LNCAP (cell line): ENCODE measurements around the gene SOS2.

ENCODE experiments used
- CTCF ChIP-seq: fragments of 450-650 bp; IDR thresholded peaks from 2 replicates; pipeline ENCODE4 v1.5.1; 2017; ENCODE audit warnings: mild to moderate bottlenecking

SOS2 gene

GRCh38 chr14:50084666-50085065, 146.7 kb downstream of the SOS2 start:
- no peak for TF ChIP-seq CTCF

- no peak for TF ChIP-seq CTCF
Observed at GRCh38 chr14:50083467-50084337, 147.7 kb downstream of the SOS2 start.

DNA sequence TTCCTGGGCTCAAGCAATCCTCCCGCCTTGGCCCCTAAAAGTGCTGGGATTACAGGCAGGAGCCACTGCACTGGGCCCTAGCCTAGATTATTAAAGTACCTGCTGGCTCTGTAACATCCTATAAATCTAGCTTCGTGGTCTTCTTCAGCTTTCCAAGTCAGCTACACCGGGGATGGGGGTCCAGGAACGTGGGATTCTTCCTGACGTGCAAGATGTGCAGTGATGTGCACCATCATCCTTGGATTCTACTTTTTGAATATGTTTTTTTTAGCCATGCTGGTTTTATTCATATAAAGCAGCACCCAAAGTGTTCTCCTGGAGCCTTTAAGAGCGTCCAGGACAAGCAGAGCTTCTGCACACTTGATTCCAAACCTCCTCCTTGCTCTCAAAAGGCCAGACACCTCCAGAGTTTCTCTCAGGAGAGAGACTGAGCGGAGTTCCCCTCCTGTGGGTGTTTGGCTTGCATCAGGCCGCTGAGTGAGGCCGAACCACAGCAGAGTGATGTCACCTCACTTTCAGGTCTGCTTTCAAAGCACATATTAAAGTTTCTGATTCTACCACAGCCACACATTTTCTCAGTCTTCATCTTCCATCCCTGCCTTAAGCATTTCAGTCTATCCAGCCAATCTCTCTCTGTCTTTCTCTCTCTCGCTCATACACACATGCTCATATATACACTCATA, 148.5 kb downstream of the SOS2 start:
- TF ChIP-seq CTCF: no peak

DNA sequence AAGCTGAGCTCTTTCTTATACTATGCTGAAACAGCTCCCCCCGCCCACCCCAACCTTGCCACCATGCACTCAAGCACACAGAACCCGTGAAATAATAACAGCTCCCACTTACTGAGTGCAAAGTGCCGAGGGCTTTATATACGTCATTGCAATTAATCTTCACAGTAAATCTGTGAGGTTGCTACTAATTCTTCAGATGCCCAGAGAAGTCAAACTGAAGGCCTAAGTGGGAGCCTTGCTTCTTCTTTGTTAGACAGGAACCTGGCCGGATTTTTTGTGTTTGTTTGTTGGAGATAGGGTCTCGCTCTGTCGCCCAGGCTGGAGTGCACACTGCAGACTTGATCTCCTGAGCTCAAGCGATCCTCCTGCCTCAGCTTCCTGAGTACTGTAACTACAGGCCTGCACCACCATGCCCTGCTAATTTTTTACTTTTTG, 149.1 kb downstream of the SOS2 start:
- no peak for TF ChIP-seq CTCF

- no peak for TF ChIP-seq CTCF
Observed at GRCh38 chr14:50072395-50072794, 159.0 kb downstream of the SOS2 start.

DNA sequence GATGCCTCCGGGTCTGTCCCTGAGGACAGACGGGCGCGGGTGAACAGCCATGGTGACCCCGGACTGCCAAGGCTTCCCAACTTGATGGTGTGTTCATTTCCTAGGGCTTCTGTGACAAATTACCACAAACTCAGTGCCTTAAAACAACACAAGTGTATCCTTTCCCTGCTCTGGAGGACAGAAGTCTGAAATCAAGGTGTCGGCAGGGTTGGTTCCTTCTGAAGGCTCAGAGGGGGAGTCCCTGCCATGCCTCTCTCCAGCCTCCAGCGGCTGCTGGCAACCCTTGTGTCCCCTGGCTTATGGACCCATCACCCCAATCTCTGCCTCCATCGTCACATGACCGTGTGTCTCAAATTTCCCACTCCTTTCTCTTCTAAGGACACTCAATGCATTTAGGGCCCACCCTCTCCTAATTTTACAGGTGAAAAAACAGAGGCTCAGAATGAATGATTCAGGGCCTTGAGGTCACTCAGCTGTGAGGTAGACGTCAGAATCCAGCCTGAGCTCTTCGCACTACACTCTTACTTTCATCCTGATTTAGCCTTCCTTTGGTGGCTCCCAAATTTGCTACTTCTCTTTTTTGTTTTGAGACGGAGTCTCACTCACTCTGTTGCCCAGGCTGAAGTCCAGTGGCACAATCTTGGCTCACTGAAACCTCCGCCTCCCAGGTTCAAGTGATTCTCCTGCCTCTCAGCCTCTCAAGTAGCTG, 160.4 kb downstream of the SOS2 start:
- TF ChIP-seq CTCF: no peak

DNA sequence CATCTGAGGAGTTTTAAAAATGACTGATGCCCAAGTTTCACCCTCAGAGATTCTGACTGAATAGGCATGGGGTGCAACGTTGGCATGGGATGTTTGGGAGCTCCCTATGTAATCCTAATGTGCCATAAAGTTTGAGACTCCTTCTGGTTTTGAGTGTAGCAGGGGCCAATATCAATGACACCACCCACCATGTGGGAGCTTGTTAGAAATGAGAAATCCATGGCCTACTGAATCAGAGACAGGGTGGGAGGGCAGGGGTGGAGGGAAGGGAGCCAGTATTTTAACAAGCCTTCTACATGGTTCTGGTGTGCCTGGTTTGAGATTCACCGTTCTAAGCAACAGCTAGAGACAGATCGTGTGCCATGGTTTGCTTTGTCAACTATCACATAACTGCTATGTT, 161.1 kb downstream of the SOS2 start:
- no peak for TF ChIP-seq CTCF
